ENCODE results near the gene USP6NL. TPM values are rescaled to one million over a fixed set of nuclear protein-coding genes. Genes with fewer than 3 reads are reported as not detected.
A peak's percentile ranks its signal among the peaks of the same experiment; 100 is the strongest.

The USP6NL gene
- total RNA-seq, 2 donors from 2014 or later, result 13.9 to 28.4 TPM

DNA sequence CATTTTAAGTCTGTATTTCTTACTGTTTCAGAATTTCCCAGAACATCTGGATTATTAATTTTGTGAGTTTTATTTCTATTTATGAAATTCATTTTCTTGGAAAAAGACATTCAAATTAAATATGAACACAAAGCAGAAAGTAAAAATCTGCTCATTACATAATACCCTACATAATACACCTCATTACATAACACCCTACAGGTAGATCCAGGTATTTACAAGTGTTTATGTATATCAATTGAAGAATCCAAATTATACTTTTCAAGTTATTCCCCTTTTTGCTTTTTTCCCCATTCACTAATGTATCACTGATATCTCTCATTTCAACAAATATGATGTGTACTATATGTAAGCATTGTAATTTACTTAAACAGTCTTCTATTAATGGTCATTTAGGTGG lies 129.1 kb downstream of the USP6NL start:
- no peaks in the 10 kb centered on the region for H3K27me3 ChIP-seq (replicated peaks; ENCODE audit: insufficient read depth)
- H3K9me3 ChIP-seq, result no peaks in the 10 kb centered on the region
- no peaks in the 10 kb centered on the region for H3K36me3 ChIP-seq
- H3K4me1 ChIP-seq (replicated peaks), result no peaks in the 10 kb centered on the region
- no peak for DNase-seq (ENCODE audit: low spot score)
- H3K4me3 ChIP-seq, result no peak overlapping the region
- H3K27ac ChIP-seq, result no peak overlapping the region
- intact Hi-C loops (cut with DNase I), result no loop called here
- TF ChIP-seq, protein P1, sequence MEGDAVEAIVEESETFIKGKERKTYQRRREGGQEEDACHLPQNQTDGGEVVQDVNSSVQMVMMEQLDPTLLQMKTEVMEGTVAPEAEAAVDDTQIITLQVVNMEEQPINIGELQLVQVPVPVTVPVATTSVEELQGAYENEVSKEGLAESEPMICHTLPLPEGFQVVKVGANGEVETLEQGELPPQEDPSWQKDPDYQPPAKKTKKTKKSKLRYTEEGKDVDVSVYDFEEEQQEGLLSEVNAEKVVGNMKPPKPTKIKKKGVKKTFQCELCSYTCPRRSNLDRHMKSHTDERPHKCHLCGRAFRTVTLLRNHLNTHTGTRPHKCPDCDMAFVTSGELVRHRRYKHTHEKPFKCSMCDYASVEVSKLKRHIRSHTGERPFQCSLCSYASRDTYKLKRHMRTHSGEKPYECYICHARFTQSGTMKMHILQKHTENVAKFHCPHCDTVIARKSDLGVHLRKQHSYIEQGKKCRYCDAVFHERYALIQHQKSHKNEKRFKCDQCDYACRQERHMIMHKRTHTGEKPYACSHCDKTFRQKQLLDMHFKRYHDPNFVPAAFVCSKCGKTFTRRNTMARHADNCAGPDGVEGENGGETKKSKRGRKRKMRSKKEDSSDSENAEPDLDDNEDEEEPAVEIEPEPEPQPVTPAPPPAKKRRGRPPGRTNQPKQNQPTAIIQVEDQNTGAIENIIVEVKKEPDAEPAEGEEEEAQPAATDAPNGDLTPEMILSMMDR (IDR thresholded peaks at IDR 0.05), result peak in 1 of 4 experiments; percentile 30
- TF ChIP-seq POLR2A (IDR thresholded peaks at IDR 0.05), result no peak

DNA sequence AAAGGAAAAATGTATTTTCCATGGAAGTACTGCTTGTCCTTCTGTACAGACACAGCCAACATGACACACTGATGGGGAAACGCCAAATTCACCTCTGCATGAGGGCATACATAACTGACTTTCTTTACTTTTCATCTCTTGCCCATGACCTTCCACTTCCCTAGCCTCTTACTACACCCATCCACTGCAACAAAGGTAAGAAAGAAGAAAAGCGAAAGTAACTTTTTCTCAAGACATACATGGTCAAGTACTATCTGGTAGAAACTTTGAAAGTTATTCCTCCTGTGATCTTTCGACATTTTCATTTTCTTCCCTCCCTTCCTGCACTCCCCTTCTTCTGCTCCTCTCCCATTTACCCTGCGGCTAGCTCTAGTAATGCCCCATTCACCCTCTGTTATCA lies 130.8 kb downstream of the USP6NL start:
- no peaks in the 10 kb centered on the region for H3K9me3 ChIP-seq
- TF ChIP-seq POLR2AphosphoS5 (IDR thresholded peaks at IDR 0.05) (no peak), POLR2A (IDR thresholded peaks at IDR 0.05) (no peak)
- TF ChIP-seq, protein P1 (IDR thresholded peaks at IDR 0.05), result no peak
- intact Hi-C loops (cut with DNase I), result no loop called here
- no peaks in the 10 kb centered on the region for H3K4me1 ChIP-seq (replicated peaks)
- H3K27me3 ChIP-seq (replicated peaks; ENCODE audit: insufficient read depth), result no peaks in the 10 kb centered on the region
- no peak overlapping the region for H3K4me3 ChIP-seq
- no peak overlapping the region for H3K27ac ChIP-seq
- WGBS, result 96% methylated on average over 4 of the region's 4 CpGs
- DNase-seq (ENCODE audit: low spot score), result no peak
- H3K36me3 ChIP-seq, result no peaks in the 10 kb centered on the region

DNA sequence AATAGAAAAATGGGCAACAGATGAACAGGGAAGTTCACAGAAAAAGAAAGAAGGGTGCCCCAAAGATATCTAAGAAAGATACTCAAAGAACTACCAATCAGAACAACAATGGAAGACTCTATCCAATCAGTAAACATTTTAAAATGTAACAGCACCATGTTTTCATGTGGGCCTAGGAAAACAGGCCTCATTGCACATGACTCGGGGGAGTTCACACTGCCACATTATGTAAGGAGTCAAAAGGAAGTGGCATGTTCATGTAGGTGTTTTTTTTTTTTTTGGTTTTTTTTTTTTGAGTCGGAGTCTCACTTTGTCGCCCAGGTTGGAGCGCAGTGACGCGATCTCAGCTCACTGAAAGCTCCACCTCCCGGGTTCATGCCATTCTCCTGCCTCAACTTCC lies 132.2 kb downstream of the USP6NL start:
- WGBS, result 97% methylated on average over 7 of the region's 7 CpGs

DNA sequence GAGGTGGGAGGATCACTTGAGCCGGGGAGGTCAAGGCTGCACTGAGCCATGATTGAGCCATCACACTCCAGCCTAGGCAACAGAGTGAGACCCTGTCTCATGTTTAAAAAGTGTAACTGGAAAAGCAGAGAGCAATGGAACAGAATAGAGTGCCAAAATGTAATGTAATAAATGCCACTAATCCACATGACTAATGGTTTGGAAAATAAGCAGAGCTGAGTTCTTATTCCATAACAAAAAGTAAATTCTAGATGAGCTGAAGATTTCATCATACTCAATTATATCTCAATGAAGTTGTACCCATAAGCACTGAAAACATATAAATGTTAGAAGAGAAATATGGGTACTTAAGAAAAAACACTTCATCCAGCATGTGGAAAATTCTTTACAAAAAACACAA lies 132.6 kb downstream of the USP6NL start:
- Histone ChIP-seq H3K27ac (no peak overlapping the region), H3K4me3 (no peak overlapping the region), H3K36me3 (no peaks in the 10 kb centered on the region), H3K9me3 (no peaks in the 10 kb centered on the region), H3K4me1 (replicated peaks) (no peaks in the 10 kb centered on the region), H3K27me3 (replicated peaks; ENCODE audit: insufficient read depth) (no peaks in the 10 kb centered on the region)
- DNase-seq (ENCODE audit: low spot score), result no peak
- 100% methylated on average over 1 of the region's 1 CpG for WGBS
- intact Hi-C loops (cut with DNase I), result no loop called here
- no peak for TF ChIP-seq POLR2A (IDR thresholded peaks at IDR 0.05)
- TF ChIP-seq POLR2AphosphoS5 (IDR thresholded peaks at IDR 0.05), result no peak
- TF ChIP-seq, protein P1 (IDR thresholded peaks at IDR 0.05), result no peak

More for the DNA sequence above, 132.2 kb downstream of the USP6NL start:
- no peaks in the 10 kb centered on the region for H3K4me1 ChIP-seq (replicated peaks)
- TF ChIP-seq POLR2A (IDR thresholded peaks at IDR 0.05) (no peak), POLR2AphosphoS5 (IDR thresholded peaks at IDR 0.05) (no peak)
- H3K36me3 ChIP-seq, result no peaks in the 10 kb centered on the region
- no peaks in the 10 kb centered on the region for H3K27me3 ChIP-seq (replicated peaks; ENCODE audit: insufficient read depth)
- no peaks in the 10 kb centered on the region for H3K9me3 ChIP-seq
- intact Hi-C loops (cut with DNase I), result no loop called here
- H3K4me3 ChIP-seq, result no peak overlapping the region
- no peak overlapping the region for H3K27ac ChIP-seq
- no peak for DNase-seq (ENCODE audit: low spot score)

DNA sequence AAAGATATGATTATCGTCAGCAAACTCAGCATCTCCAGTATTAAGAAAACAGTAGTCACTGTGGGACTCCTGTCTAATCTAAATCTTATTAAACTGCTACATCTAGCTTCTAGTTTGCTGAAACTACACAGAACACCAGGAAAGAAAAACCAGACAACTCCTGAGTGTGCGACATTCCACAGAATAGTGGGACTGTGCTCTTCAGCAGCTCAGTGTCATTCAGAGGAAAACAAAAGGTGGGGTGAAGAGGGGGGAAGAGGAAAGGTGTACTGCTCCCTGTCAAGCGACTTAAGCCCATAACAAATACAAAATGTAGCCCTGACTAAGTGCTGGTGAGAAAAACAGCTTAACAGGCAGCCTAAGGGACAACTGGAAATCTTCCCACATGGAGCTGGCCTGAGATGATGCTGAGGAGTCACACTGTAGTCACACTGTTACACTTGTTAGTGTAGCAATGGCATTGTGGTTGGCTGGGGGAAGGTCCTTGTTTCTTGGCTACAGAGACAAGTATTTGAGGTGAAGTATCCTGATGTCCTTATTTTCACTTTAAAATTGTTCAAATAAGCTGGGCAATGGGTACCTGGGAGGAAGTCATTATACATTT lies 135.5 kb downstream of the USP6NL start:
- H3K4me3 ChIP-seq, result no peak overlapping the region
- H3K4me1 ChIP-seq (replicated peaks), result no peaks in the 10 kb centered on the region
- intact Hi-C loops (cut with DNase I), result no loop called here
- 93% methylated on average over 3 of the region's 3 CpGs for WGBS
- TF ChIP-seq POLR2A (IDR thresholded peaks at IDR 0.05) (no peak), POLR2AphosphoS5 (IDR thresholded peaks at IDR 0.05) (no peak)
- TF ChIP-seq, protein P1 (IDR thresholded peaks at IDR 0.05), result no peak
- no peaks in the 10 kb centered on the region for H3K27me3 ChIP-seq (replicated peaks; ENCODE audit: insufficient read depth)
- no peaks in the 10 kb centered on the region for H3K9me3 ChIP-seq
- no peak overlapping the region for H3K27ac ChIP-seq
- DNase-seq (ENCODE audit: low spot score), result no peak
- no peaks in the 10 kb centered on the region for H3K36me3 ChIP-seq
